OCI-LY1 (cell line): Measurements from ENCODE around the gene CXCL17.

ENCODE experiments used
- H2AFZ ChIP-seq: fragments of 200-600 bp; sonication (generic), shearing (Covaris generic); 2 replicates; pipeline ENCODE4 v1.6.0; 2014; ENCODE audit warnings: antibody characterized with exemption, mild to moderate bottlenecking, low read length
- H3F3A ChIP-seq: fragments of 200-600 bp; sonication (generic), shearing (Covaris generic); 2 replicates; pipeline ENCODE4 v1.6.0; 2014; ENCODE audit warnings: mild to moderate bottlenecking, antibody characterized with exemption, low read length, moderate library complexity; ENCODE audit not compliant: insufficient read depth
- H3K27ac ChIP-seq: fragments of 200-600 bp; sonication (generic); 2 replicates; pipeline ENCODE4 v1.5.1; 2014; ENCODE audit warnings: low read length, mixed run types, mild to moderate bottlenecking, low read depth; ENCODE audit not compliant: poor library complexity, severe bottlenecking
- H3K27me3 ChIP-seq: fragments of 200-600 bp; sonication (generic); 2 replicates; pipeline ENCODE4 v1.6.0; 2014; ENCODE audit warnings: antibody characterized with exemption, mild to moderate bottlenecking, low read length, moderate library complexity; ENCODE audit not compliant: insufficient read depth
- H3K36me3 ChIP-seq: fragments of 200-600 bp; sonication (generic); 2 replicates; pipeline ENCODE4 v1.6.1; 2014; ENCODE audit warnings: mild to moderate bottlenecking, antibody characterized with exemption, low read length, moderate library complexity, mixed read lengths; ENCODE audit not compliant: insufficient read depth
- H3K4me1 ChIP-seq: fragments of 200-600 bp; sonication (generic); 2 replicates; pipeline ENCODE4 v1.5.1; 2014; ENCODE audit warnings: mild to moderate bottlenecking, low read length, moderate library complexity; ENCODE audit not compliant: insufficient read depth, severe bottlenecking
- H3K4me2 ChIP-seq: fragments of 200-600 bp; sonication (generic), shearing (Covaris generic); 2 replicates; pipeline ENCODE4 v1.6.1; 2014; ENCODE audit warnings: low read length
- H3K4me3 ChIP-seq: fragments of 200-600 bp; sonication (generic); 2 replicates; pipeline ENCODE4 v1.5.1; 2014; ENCODE audit warnings: low read length, low read depth, mild to moderate bottlenecking, mixed read lengths; ENCODE audit not compliant: poor library complexity, severe bottlenecking
- H3K79me2 ChIP-seq: fragments of 200-600 bp; shearing (Covaris generic); 2 replicates; pipeline ENCODE4 v1.6.1; 2016; ENCODE audit warnings: mixed run types, low read length, mixed read lengths; ENCODE audit not compliant: insufficient read depth
- H3K9ac ChIP-seq: fragments of 200-600 bp; sonication (generic), shearing (Covaris generic); 2 replicates; pipeline ENCODE4 v1.6.1; 2014; ENCODE audit warnings: mild to moderate bottlenecking, low read length, mixed read lengths
- H3K9me2 ChIP-seq: fragments of 200-600 bp; sonication (generic), shearing (Covaris generic); 2 replicates; pipeline ENCODE4 v1.6.1; 2014; ENCODE audit warnings: low read depth, mild to moderate bottlenecking, low read length, mixed read lengths
- H3K9me3 ChIP-seq: fragments of 200-600 bp; shearing (Covaris generic); 2 replicates; pipeline ENCODE4 v1.6.1; 2014; ENCODE audit warnings: low read length, mixed read lengths
- H4K20me1 ChIP-seq: fragments of 200-600 bp; sonication (generic), shearing (Covaris generic); 2 replicates; pipeline ENCODE4 v1.6.0; 2016; ENCODE audit warnings: mild to moderate bottlenecking, low read length; ENCODE audit not compliant: insufficient read depth
- EZH2 ChIP-seq: fragments of 200-600 bp; sonication (generic), shearing (Covaris generic); IDR thresholded peaks from 2 replicates; pipeline ENCODE4 v1.8.0; 2017; ENCODE audit warnings: borderline replicate concordance, mixed run types, mild to moderate bottlenecking, antibody characterized with exemption, low read length, moderate library complexity, mixed read lengths
- TF ChIP-seq, protein P1 (sequence below): fragments of 200-600 bp; sonication (generic), shearing (Covaris generic); IDR thresholded peaks from 2 replicates; pipeline ENCODE4 v1.5.1; 2017; ENCODE audit warnings: mild to moderate bottlenecking, antibody characterized with exemption, low read length, moderate library complexity, mixed read lengths

The CXCL17 gene

DNA sequence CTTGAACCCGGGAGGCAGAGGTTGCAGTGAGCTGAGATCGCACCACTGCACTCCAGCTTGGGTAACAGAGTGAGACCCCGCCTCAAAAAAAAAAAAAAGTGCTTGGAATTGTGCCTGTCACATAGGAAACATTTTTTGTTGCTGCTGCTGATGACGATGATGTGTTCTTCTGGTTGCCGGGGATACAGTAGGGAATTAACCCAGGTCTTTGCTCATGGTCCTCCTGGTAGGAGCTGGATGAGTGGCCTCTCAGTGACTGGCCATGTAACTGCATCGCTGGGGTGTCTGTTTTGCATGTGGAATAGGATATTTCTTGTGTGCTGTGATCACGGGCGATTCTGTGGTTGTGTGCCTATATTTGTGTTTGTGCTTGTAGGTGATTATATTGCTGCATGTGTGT is 48.0 kb downstream of the CXCL17 start:
- H3K9me3 ChIP-seq: no peaks in the 10 kb centered on the region
- no peaks in the 10 kb centered on the region for H3F3A ChIP-seq
- no peak overlapping the region for H3K9ac ChIP-seq
- H3K27ac ChIP-seq: no peak overlapping the region
- TF ChIP-seq, protein P1, sequence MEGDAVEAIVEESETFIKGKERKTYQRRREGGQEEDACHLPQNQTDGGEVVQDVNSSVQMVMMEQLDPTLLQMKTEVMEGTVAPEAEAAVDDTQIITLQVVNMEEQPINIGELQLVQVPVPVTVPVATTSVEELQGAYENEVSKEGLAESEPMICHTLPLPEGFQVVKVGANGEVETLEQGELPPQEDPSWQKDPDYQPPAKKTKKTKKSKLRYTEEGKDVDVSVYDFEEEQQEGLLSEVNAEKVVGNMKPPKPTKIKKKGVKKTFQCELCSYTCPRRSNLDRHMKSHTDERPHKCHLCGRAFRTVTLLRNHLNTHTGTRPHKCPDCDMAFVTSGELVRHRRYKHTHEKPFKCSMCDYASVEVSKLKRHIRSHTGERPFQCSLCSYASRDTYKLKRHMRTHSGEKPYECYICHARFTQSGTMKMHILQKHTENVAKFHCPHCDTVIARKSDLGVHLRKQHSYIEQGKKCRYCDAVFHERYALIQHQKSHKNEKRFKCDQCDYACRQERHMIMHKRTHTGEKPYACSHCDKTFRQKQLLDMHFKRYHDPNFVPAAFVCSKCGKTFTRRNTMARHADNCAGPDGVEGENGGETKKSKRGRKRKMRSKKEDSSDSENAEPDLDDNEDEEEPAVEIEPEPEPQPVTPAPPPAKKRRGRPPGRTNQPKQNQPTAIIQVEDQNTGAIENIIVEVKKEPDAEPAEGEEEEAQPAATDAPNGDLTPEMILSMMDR: no peak
- no peak for TF ChIP-seq EZH2
- no peak overlapping the region for H3K4me2 ChIP-seq
- no peak overlapping the region for H3K4me3 ChIP-seq
- H3K36me3 ChIP-seq: no peaks in the 10 kb centered on the region
- H3K79me2 ChIP-seq: no peaks in the 10 kb centered on the region
- H3K9me2 ChIP-seq: no peaks in the 10 kb centered on the region
- no peak overlapping the region for H2AFZ ChIP-seq
- H4K20me1 ChIP-seq: no peaks in the 10 kb centered on the region
- H3K27me3 ChIP-seq: no peaks in the 10 kb centered on the region
- peaks cover 16% of the 10 kb centered on the region for H3K4me1 ChIP-seq

DNA sequence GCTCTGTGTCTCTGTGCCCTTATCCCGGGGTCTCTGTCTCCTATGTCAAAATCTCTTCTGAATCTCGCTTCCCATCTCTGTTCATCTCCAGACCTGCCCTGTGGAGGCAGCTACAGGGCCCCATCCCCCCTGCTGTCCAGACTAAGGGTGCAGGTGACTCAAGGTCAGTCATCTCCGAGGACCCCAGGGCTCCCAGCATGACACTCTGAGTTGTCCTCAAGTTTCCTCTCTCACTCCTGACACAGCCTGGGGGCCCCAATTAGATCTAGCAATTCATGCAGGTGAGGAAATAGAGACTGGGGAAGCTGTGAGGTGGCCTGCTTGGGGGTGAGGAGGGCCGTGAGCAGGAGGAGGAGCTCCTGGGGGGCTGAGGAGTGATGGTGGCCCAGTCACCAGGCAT is 50.6 kb downstream of the CXCL17 start:
- Histone ChIP-seq H3K79me2 (no peaks in the 10 kb centered on the region), H3K9ac (no peak overlapping the region), H3K9me2 (no peaks in the 10 kb centered on the region), H3K27me3 (no peaks in the 10 kb centered on the region; the same call in 1 of the 2 replicates), H4K20me1 (no peaks in the 10 kb centered on the region), H3K9me3 (no peaks in the 10 kb centered on the region), H3F3A (no peaks in the 10 kb centered on the region), H3K27ac (no peak overlapping the region), H3K4me3 (no peak overlapping the region), H2AFZ (no peak overlapping the region), H3K4me1 (peaks cover 8% of the 10 kb centered on the region), H3K36me3 (no peaks in the 10 kb centered on the region), H3K4me2 (no peak overlapping the region)
- TF ChIP-seq EZH2: no peak

DNA sequence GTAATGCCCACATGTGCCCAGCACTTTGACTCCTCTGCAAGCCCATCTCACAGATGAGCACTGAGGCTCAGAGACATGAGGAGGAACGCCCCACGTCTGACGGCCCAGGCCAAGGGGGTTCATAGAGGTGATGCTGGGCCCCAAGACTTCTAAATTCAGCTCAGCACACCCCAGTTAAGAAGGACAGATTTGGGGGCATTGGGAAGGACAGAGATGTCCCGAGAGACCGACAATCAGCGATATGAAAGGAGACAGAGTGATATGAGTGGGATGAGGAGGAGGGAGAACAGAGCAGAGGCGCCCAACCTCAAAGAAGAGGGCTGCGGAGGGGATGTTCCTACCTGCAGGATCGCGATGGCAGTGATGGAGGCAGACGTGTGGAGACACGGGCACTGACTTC is 52.8 kb downstream of the CXCL17 start, which contains the start of gene CNFN:
Gene CNFN (minus strand): TSS at position 399 of the 400 bp plus-strand sequence. CDS start 1,260 bp downstream, outside the sequence.
- no peaks in the 10 kb centered on the region for H3K79me2 ChIP-seq
- H3K27me3 ChIP-seq: no peaks in the 10 kb centered on the region; the same call in 1 of the 2 replicates
- no peak within 1 kb of the TSS for H3K27ac ChIP-seq
- no peaks in the 10 kb centered on the region for H3K9me2 ChIP-seq
- no peak within 1 kb of the TSS for H3K4me3 ChIP-seq
- no peak for TF ChIP-seq EZH2
- TF ChIP-seq, protein P1: no peak
- H3K36me3 ChIP-seq: no peaks in the 10 kb centered on the region
- no peak within 1 kb of the TSS for H3K4me2 ChIP-seq
- H3K9ac ChIP-seq: no peak within 1 kb of the TSS
- no peak within 1 kb of the TSS for H2AFZ ChIP-seq
- no peaks in the 10 kb centered on the region for H4K20me1 ChIP-seq
- H3K4me1 ChIP-seq: peaks cover 7% of the 10 kb centered on the region
- no peaks in the 10 kb centered on the region for H3K9me3 ChIP-seq
- H3F3A ChIP-seq: no peaks in the 10 kb centered on the region

DNA sequence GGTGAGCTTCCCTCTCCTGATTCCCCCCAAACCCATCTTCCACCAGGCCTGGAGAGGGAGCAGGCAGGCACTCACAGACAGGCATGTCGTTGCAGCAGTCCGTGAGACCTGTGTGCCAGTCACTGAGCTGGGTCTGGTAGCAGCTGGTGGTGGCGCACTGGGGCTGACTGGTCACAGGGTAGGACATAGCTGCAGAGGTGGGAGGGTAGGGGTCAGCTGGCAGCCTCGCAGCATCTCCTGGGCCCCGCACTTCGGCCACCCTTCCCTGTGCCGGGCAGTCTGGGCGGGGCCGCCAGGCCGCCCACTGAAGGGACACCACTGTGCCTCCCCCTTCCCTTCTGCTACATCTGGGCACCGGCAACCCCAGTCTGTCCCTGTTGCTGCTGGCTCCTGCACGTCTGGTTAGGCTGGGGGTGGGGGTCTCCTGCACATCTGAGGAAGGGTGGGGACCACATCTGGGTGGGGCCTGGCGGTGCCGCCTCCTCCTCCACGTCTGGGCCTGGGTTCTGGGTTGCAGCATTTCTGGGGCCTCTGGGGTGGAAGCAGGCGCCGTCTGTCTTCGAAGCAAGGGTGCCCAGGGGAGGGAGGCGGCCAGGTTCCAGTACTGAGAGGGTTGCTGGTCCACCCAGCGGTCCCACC is 53.8 kb downstream of the CXCL17 start:
- H3K4me1 ChIP-seq: peaks cover 7% of the 10 kb centered on the region
- no peak overlapping the region for H3K4me3 ChIP-seq
- H4K20me1 ChIP-seq: no peaks in the 10 kb centered on the region
- H3K79me2 ChIP-seq: no peaks in the 10 kb centered on the region
- H3K4me2 ChIP-seq: no peak overlapping the region
- no peaks in the 10 kb centered on the region; the same call in 1 of the 2 replicates for H3K27me3 ChIP-seq
- H3K36me3 ChIP-seq: no peaks in the 10 kb centered on the region
- H3K9me3 ChIP-seq: no peaks in the 10 kb centered on the region
- H2AFZ ChIP-seq: no peak overlapping the region
- no peak for TF ChIP-seq EZH2
- TF ChIP-seq, protein P1: no peak
- no peak overlapping the region for H3K27ac ChIP-seq
- no peaks in the 10 kb centered on the region for H3F3A ChIP-seq
- no peak overlapping the region for H3K9ac ChIP-seq
- no peaks in the 10 kb centered on the region for H3K9me2 ChIP-seq
